Glutamatergic neuron (in vitro differentiated cells): ENCODE results near the gene SACS. TPM values are rescaled to one million over a fixed set of nuclear protein-coding genes. Genes with fewer than 3 reads are reported as not detected.

Experiments used
- DNase-seq: peaks from one replicate; pipeline ENCODE4 v3.0.0; 2022
- H3K27ac Mint-ChIP-seq: one replicate; pipeline ENCODE4 v1.8.0; 2020; ENCODE audit warnings: mild to moderate bottlenecking, mixed read lengths, inconsistent platforms; ENCODE audit not compliant: unreplicated experiment
- H3K27me3 Mint-ChIP-seq: one replicate; pipeline ENCODE4 v1.8.0; 2020; ENCODE audit warnings: mild to moderate bottlenecking, moderate library complexity, mixed read lengths, inconsistent platforms; ENCODE audit not compliant: unreplicated experiment
- H3K36me3 Mint-ChIP-seq: one replicate; pipeline ENCODE4 v1.8.0; 2020; ENCODE audit warnings: mild to moderate bottlenecking, mixed read lengths, inconsistent platforms; ENCODE audit not compliant: unreplicated experiment
- H3K4me1 Mint-ChIP-seq: one replicate; pipeline ENCODE4 v1.8.0; 2020; ENCODE audit warnings: mild to moderate bottlenecking, low read depth, mixed read lengths, inconsistent platforms; ENCODE audit not compliant: unreplicated experiment
- H3K4me3 Mint-ChIP-seq: one replicate; pipeline ENCODE4 v1.8.0; 2020; ENCODE audit warnings: mild to moderate bottlenecking, mixed read lengths, inconsistent platforms; ENCODE audit not compliant: unreplicated experiment
- H3K9me3 Mint-ChIP-seq: one replicate; pipeline ENCODE4 v1.8.0; 2020; ENCODE audit warnings: mild to moderate bottlenecking, moderate library complexity, mixed read lengths, inconsistent platforms; ENCODE audit not compliant: unreplicated experiment
- total RNA-seq: library from RNA; stranded (reverse); fragmentation: NEBNext Ultra II Directional; extraction: Animal tissue kit (Norgen Biotek cat#: 25700); gene quantifications from one replicate; pipeline ENCODE4 v1.2.1, GENCODE V29; 2021; ENCODE audit not compliant: unreplicated experiment
- TF ChIP-seq, protein P1 (sequence below): fragments of 200-600 bp; sonication (generic); IDR thresholded peaks from one replicate; pipeline ENCODE4 v1.5.0; 2021; ENCODE audit not compliant: partially characterized antibody, unreplicated experiment

Gene SACS
- total RNA-seq, 1 donor from 2014 or later, result 132 TPM

DNA sequence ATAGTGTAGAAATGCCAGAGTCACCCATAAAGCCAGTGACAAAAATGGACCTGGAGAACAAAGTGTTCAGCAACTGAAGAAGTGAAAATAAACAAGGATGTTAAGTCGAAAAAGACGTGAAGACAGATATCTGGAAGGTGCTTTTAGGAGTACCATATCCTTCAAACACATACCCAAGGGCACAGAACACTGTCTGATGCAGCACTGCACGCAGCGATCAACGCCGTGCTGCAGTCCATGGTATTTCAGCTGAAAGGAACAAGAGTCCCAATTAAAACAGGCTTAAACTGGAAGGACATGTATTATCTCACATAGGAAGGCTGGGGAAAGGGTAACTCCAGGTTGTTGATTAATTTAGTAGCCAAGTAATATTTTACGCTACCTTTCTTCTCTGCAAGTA, 144.5 kb downstream of the SACS start:
- no peaks in the 10 kb centered on the region for H3K9me3 Mint-ChIP-seq
- H3K4me1 Mint-ChIP-seq, result no peaks in the 10 kb centered on the region
- TF ChIP-seq, protein P1, sequence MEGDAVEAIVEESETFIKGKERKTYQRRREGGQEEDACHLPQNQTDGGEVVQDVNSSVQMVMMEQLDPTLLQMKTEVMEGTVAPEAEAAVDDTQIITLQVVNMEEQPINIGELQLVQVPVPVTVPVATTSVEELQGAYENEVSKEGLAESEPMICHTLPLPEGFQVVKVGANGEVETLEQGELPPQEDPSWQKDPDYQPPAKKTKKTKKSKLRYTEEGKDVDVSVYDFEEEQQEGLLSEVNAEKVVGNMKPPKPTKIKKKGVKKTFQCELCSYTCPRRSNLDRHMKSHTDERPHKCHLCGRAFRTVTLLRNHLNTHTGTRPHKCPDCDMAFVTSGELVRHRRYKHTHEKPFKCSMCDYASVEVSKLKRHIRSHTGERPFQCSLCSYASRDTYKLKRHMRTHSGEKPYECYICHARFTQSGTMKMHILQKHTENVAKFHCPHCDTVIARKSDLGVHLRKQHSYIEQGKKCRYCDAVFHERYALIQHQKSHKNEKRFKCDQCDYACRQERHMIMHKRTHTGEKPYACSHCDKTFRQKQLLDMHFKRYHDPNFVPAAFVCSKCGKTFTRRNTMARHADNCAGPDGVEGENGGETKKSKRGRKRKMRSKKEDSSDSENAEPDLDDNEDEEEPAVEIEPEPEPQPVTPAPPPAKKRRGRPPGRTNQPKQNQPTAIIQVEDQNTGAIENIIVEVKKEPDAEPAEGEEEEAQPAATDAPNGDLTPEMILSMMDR, result no peak
- no peak for DNase-seq
- H3K27ac Mint-ChIP-seq, result no peak overlapping the region
- no peaks in the 10 kb centered on the region for H3K36me3 Mint-ChIP-seq
- no peak overlapping the region for H3K4me3 Mint-ChIP-seq
- no peaks in the 10 kb centered on the region for H3K27me3 Mint-ChIP-seq

DNA sequence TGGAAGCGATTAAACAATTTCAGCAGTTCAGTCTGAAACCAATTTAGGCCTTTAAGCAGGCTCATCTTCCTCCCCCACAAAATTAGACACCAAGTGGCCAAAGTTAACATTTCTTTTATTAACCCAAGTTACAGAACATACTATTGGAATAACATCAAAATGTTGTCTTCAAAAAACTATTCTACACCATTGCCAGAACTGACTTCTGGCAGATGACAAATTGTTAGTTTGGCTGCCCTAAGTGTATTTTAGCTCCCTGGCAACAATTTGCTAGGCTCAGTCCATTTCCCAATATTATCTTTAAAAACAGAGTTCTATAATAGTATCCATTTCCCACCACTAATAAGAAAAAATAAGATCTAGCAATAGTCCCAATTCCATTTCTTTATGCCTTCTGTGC, 144.9 kb downstream of the SACS start:
- no peaks in the 10 kb centered on the region for H3K27me3 Mint-ChIP-seq
- H3K9me3 Mint-ChIP-seq, result no peaks in the 10 kb centered on the region
- H3K36me3 Mint-ChIP-seq, result no peaks in the 10 kb centered on the region
- no peak overlapping the region for H3K27ac Mint-ChIP-seq
- no peak overlapping the region for H3K4me3 Mint-ChIP-seq
- DNase-seq, result no peak
- no peaks in the 10 kb centered on the region for H3K4me1 Mint-ChIP-seq
- TF ChIP-seq, protein P1, result no peak

DNA sequence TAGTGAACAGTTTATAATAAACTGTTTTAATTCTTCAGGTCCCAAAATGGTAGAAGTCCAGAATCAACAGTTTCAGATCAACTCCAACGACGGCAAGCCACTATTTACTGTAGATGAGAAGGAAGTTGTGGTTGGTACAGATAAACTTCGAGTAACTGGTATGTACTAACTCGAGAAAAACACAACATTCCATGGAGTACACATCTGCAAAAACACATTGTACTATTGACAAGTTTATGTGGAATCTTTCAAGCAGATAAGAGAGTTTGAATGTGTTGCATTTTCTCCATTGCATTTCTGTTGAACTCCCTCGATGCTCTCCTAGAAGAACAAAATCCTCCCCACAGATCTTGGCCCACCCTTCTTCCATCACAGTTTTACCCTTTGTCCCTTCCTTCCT, 154.2 kb downstream of the SACS start:
- TF ChIP-seq, protein P1, result no peak
- no peaks in the 10 kb centered on the region for H3K4me1 Mint-ChIP-seq
- H3K4me3 Mint-ChIP-seq, result no peak overlapping the region
- no peak overlapping the region for H3K27ac Mint-ChIP-seq
- no peak for DNase-seq
- H3K27me3 Mint-ChIP-seq, result no peaks in the 10 kb centered on the region
- no peaks in the 10 kb centered on the region for H3K9me3 Mint-ChIP-seq
- peaks cover 5% of the 10 kb centered on the region for H3K36me3 Mint-ChIP-seq

Other genes starting within 250 kb of the SACS start
- gene TNFRSF19, start 136.7 kb upstream of the SACS start, total RNA-seq, result 188 TPM